ENCODE data around the gene APPBP2. TPM values are rescaled to one million over a fixed set of nuclear protein-coding genes. Genes with fewer than 3 reads are reported as not detected.
A peak's percentile ranks its signal among the peaks of the same experiment; 100 is the strongest.
"Not testable (repeated sequence)": the region's sequence is repeated elsewhere in the genome, so short reads cannot be mapped to it uniquely, and the experiment has no call there.

APPBP2 gene
- polyA plus RNA-seq, 4 donors, result 45.5 to 57.8 (median 55.8) TPM

- no peak for DNase-seq (ENCODE audit: low read depth in 4 of 4, low spot score in 3 of 4)
Measured at GRCh38 chr17:60534613-60535157, 8.6 kb upstream of the APPBP2 start.

- no peak for DNase-seq (ENCODE audit: low read depth in 4 of 4, low spot score in 3 of 4)
Measured at GRCh38 chr17:60534010-60534555, 8.0 kb upstream of the APPBP2 start.

GRCh38 chr17:60529806-60530205 is 3.8 kb upstream of the APPBP2 start:
- no peak for DNase-seq (ENCODE audit: low read depth in 4 of 4, low spot score in 3 of 4)

GRCh38 chr17:60528828-60529227 is 2.8 kb upstream of the APPBP2 start:
- DNase-seq (ENCODE audit: low read depth in 4 of 4, low spot score in 3 of 4), result no peak

DNA sequence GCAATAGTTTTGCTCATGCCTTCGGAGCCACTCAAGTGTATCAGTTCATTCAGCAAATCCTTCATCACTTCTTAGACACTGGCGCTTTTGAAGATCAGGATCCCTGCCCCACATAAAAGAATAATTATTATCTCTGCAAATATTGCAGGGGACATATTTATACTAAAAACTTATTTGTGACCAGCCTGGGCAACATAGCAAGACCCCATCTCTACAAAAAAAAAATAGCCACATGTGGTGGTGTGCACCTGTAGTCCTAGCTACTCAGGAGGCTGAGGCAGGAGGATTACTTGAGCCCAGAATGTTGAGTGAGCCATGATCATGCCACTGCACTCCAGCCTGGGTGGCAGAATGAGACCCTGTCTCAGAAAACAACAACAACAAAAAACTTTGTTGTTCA is 1.7 kb upstream of the APPBP2 start:
- no peak for DNase-seq (ENCODE audit: low read depth in 4 of 4, low spot score in 3 of 4)

DNA sequence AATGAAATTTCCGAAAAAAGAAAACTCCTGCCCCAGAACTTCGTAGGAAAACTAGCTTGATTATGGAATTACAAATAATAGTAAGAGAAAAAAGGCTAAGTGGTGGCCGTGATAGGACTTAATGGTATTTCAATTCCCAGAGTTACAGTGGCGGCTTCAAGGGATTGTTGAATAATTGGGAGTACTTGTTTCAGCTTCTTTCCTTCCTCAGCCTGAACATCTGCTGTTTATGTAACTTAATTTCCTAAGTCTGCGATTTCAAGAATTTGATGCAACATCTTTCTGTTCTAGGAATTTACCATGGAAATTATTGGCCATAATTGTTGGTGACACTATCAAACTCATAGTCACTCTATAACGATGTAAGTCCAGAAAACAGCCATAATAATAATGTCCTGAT is 684 bp upstream of the APPBP2 start:
- DNase-seq (ENCODE audit: low read depth in 4 of 4, low spot score in 3 of 4), result peak in 1 of 4 donors; percentile 18

GRCh38 chr17:60525328-60525684 is 736 bp downstream of the APPBP2 start:
- DNase-seq (ENCODE audit: low read depth in 4 of 4, low spot score in 3 of 4), result peak in 2 of 4 donors; percentile 35 to 48

GRCh38 chr17:60524463-60525327 is 1.3 kb downstream of the APPBP2 start:
- peak in 3 of 4 donors; percentile 43 to 58 (median 44) for DNase-seq (ENCODE audit: low read depth in 4 of 4, low spot score in 3 of 4)

DNA sequence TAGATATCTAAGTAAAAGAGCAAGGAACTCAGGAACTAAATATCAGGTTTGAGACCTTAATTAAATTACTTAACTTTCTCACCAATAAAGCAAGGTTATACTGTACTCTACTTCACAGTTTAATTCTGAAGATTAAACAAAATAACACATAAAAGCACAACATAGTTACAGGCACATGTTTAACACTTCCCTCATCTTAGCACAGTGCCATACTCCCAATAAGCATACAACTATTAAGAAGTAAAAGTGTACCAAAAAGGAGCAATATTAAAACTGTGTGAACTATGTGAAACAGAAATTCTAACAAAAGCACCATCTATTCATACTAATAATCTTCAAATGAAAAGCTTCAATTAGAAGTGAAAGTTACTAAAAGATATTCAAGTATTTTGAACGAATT is 2.2 kb downstream of the APPBP2 start:
- no peak for DNase-seq (ENCODE audit: low read depth in 4 of 4, low spot score in 3 of 4)

DNA sequence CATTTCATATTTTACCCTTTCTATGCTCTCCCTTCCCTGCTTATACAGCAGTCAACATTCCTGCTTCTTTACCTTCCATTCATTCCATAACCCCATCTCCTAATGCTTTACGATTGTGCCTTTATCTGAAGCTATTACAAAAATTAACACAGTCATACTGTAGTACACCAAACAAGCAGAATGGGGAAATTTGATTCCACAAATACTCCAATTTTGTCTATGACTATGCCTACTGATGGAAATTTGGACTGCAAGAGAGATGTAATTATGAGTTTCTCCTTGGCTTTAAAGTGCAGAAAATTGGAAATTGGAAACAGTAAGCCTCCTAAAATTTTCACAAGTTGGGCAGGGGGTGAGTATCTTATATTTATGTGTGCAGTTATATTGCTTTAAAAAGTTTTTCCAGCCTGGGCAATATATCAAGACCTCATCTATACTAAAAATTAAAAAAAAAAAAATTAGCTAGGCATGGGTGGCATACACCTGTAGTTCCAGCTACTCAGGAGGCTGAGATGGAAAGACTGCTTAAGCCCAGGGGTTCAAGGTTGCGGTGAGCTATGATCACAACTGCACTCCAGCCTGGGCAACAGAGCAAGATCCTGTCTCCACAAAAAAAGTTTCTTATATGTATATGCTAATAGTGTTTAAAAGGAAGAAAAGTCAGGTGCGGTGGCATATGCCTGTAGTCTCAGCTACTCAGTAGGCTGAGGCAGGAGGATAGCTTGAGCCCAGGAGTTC is 3.0 kb downstream of the APPBP2 start:
- DNase-seq (ENCODE audit: low read depth in 4 of 4, low spot score in 3 of 4), result no peak

DNA sequence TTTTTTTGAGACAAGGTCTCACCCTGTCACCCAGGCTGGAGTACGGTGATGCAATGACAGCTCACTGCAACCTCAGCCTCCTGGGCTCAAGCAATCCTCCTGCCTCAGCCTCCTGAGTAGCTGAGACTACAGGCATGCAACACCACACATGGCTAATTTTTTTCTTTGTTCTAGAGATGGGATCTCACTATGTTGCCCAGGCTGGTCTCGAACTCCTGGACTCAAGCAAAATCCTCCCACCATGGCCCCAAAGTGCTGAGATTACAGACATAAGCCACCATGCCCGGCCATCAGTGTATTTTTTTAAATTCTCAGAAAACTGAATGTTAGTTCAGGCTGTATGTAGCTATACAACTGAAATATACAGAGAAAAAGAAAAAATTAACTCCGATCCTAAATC is 6.2 kb downstream of the APPBP2 start:
- no peak for DNase-seq (ENCODE audit: low read depth in 4 of 4, low spot score in 3 of 4)

DNA sequence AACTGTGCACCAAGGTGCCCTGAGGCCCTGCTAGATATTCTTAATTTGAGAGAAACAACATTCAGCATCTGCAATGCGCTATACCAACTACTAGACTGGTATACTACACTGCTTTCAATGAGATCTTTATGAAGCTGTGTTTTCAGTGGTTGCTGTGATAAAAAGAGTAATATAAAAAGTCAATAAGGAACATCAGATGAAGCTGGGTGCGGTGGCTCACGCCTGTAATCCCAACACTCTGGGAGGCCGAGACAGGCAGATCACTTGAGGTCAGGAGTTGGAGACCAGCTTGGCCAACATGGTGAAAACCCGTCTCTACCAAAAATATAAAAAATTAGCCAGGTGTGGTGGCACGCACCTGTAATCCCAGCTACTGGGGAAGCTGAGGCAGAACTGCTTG is 10.4 kb downstream of the APPBP2 start:
- not testable (repeated sequence) for DNase-seq (ENCODE audit: low read depth in 4 of 4, low spot score in 3 of 4)

- not testable (repeated sequence) for DNase-seq (ENCODE audit: low read depth in 4 of 4, low spot score in 3 of 4)
Measured at GRCh38 chr17:60515199-60515598, 10.8 kb downstream of the APPBP2 start.

GRCh38 chr17:60514500-60514899 is 11.5 kb downstream of the APPBP2 start:
- no peak for DNase-seq (ENCODE audit: low read depth in 4 of 4, low spot score in 3 of 4)

DNA sequence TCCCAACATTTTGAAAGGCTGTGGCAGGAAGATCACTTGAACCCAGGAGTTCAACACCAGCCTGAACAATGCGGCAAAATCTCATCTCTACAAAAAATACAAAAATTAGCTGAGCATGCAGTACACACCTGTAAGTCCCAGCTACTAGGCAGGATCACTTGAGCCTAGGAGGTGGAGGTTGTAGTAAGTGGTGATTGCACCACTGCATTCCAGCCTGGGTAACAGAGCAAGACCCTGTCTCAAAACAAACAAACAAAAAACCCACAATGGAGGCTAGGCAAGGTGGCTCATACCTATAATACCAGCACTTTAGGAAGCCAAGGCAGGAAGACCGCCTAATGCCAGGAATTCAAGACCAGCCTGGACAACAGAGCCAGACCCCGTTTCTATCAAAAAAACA is 12.0 kb downstream of the APPBP2 start:
- DNase-seq (ENCODE audit: low read depth in 4 of 4, low spot score in 3 of 4), result no peak

- DNase-seq (ENCODE audit: low read depth in 4 of 4, low spot score in 3 of 4), result no peak
Measured at GRCh38 chr17:60513014-60513413, 13.0 kb downstream of the APPBP2 start.

GRCh38 chr17:60510723-60511122 is 15.3 kb downstream of the APPBP2 start:
- no peak for DNase-seq (ENCODE audit: low read depth in 4 of 4, low spot score in 3 of 4)

DNA sequence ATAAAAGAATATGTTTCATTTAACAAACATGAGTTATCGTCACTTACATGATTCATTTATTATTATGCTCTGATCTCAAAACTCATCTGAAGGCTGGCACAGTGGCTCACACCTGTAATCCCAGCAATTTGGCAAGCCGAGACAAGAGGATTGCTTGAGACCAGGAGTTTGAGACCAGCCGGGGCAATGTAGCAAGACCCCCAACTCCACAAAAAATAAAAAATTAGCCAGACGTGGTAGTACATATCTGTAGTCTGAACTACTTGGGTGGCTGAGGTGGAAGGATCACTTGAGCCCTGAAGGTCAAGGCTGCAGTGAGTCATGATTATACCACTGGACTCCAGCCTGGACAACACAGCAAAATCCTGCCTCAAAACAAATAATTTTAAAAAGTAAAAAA is 16.0 kb downstream of the APPBP2 start:
- DNase-seq (ENCODE audit: low read depth in 4 of 4, low spot score in 3 of 4), result no peak

- no peak for DNase-seq (ENCODE audit: low read depth in 4 of 4, low spot score in 3 of 4)
Measured at GRCh38 chr17:60508384-60508980, 17.6 kb downstream of the APPBP2 start.

GRCh38 chr17:60506312-60506711 is 19.7 kb downstream of the APPBP2 start:
- DNase-seq (ENCODE audit: low read depth in 4 of 4, low spot score in 3 of 4), result no peak

DNA sequence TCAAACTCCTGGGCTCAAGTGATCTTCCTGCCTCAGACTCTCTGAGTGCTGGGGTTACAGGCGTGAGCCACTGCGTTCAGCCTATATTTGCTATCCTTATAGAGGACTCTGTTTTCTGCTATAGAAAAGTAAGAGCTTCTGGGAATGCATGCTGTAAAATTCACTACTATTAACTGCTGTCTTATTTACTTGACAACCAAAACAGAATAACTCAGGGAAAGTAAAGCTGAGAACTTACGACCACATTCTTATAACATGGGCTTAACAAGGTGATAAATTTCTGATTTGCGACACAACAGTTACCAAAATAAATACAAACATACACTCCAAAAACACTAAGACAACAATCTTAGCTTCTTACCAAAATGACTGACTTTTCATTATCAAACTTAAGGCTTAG is 23.9 kb downstream of the APPBP2 start:
- DNase-seq (ENCODE audit: low read depth in 4 of 4, low spot score in 3 of 4), result no peak
